ENCODE data around the gene AMZ1. TPM values are rescaled to one million over a fixed set of nuclear protein-coding genes. Genes with fewer than 3 reads are reported as not detected.

Gene AMZ1
- total and polyA plus RNA-seq, 10 of the 15 experiments (the other 5 are each of a cell fraction or from before 2014, with no cell fraction given): 0.02 to 2.0 (median 0.69) TPM

- TF ChIP-seq ZNF687 (IDR thresholded peaks at IDR 0.05) (no peak), SMC3 (IDR thresholded peaks at IDR 0.05; ENCODE audit: borderline replicate concordance, low read length) (no peak), RFX5 (IDR thresholded peaks at IDR 0.05; ENCODE audit: low read depth, low read length) (no peak), TCF7 (IDR thresholded peaks at IDR 0.05; ENCODE audit: borderline replicate concordance) (no peak), MEF2A (IDR thresholded peaks at IDR 0.05; ENCODE audit: insufficient read depth, low read depth, low read length) (no peak), IKZF2 (IDR thresholded peaks at IDR 0.05) (peak; percentile 81 to 84; a peak in 3 of 4 replicates), CHD2 (IDR thresholded peaks at IDR 0.05; ENCODE audit: borderline replicate concordance, low read depth, low read length) (no peak), E2F4 (IDR thresholded peaks at IDR 0.05; ENCODE audit: low read depth, low read length) (no peak), POLR2AphosphoS5 (IDR thresholded peaks at IDR 0.05; ENCODE audit: low read length) (no peak), WRNIP1 (IDR thresholded peaks at IDR 0.05; ENCODE audit: borderline replicate concordance, low read depth, low read length) (no peak), ZBTB4 (CRISPR knock-in tag; IDR thresholded peaks at IDR 0.05) (no peak), POLR2AphosphoS2 (IDR thresholded peaks at IDR 0.05; ENCODE audit: low read depth, low read length) (no peak), SUZ12 (IDR thresholded peaks at IDR 0.05; ENCODE audit: unreplicated experiment) (no peak), ZNF592 (IDR thresholded peaks at IDR 0.05) (no peak), ZZZ3 (IDR thresholded peaks at IDR 0.05; ENCODE audit: control insufficient read depth, insufficient read length, low read depth) (no peak)
Observed at GRCh38 chr7:2641406-2642393, 46.3 kb upstream of the AMZ1 start (continued).

All from GM12878 (cell line).